HEK293T (cell line): Measurements from ENCODE around the gene LRRIQ3.

ENCODE experiments used
- BHLHE40 ChIP-seq: fragments of 450-650 bp; IDR thresholded peaks from 2 replicates; pipeline ENCODE4 v1.6.1; 2016; ENCODE audit warnings: mild to moderate bottlenecking, moderate library complexity, borderline replicate concordance
- ELF4 ChIP-seq: fragments of 450-650 bp; IDR thresholded peaks from 2 replicates; pipeline ENCODE4 v1.6.1; 2017; ENCODE audit warnings: antibody characterized with exemption
- FOXA1 ChIP-seq: fragments of 450-650 bp; IDR thresholded peaks from 2 replicates; pipeline ENCODE4 v1.6.1; 2016; ENCODE audit warnings: mild to moderate bottlenecking
- FOXK2 ChIP-seq: fragments of 450-650 bp; IDR thresholded peaks from 2 replicates; pipeline ENCODE4 v1.6.1; 2016; ENCODE audit warnings: mild to moderate bottlenecking
- FOXM1 ChIP-seq: fragments of 450-650 bp; IDR thresholded peaks from 2 replicates; pipeline ENCODE4 v1.6.1; 2017; ENCODE audit warnings: mild to moderate bottlenecking, borderline replicate concordance
- HDGF ChIP-seq: fragments of 450-650 bp; IDR thresholded peaks from 2 replicates; pipeline ENCODE4 v1.6.1; 2017; ENCODE audit warnings: antibody characterized with exemption, borderline replicate concordance
- SUZ12 ChIP-seq: fragments of 450-650 bp; IDR thresholded peaks from 2 replicates; pipeline ENCODE4 v1.6.1; 2016; ENCODE audit warnings: mild to moderate bottlenecking
- TARDBP ChIP-seq: fragments of 450-650 bp; IDR thresholded peaks from 2 replicates; pipeline ENCODE4 v1.6.1; 2016
- ZNF384 ChIP-seq: fragments of 450-650 bp; IDR thresholded peaks from 2 replicates; pipeline ENCODE4 v1.6.1; 2016
- TF ChIP-seq, protein P1 (sequence below): fragments of 450-650 bp; IDR thresholded peaks from 2 replicates; pipeline ENCODE4 v1.6.1; 2016

DNA sequence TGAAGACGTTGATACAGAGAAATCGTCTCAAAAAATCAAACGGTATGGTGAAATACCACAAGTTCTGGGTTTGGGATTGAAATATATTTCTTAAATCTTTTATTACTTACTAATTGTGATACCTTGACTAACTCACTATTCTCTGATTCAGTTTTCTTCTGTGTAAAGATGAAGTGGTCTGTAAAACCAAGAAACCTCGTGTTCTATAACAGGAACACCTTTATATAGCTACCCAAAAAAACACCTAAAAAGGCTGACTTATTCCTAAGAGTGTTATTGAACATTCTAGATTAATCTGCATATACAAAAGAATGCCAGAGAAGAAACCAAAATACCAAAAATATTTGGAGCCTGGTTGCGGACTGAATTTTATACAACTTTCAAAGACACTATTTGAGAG lies 721 bp downstream of the LRRIQ3 start:
- no peak for TF ChIP-seq FOXM1
- TF ChIP-seq SUZ12: no peak
- TF ChIP-seq ELF4: no peak
- no peak for TF ChIP-seq FOXA1
- no peak for TF ChIP-seq FOXK2
- no peak for TF ChIP-seq ZNF384
- TF ChIP-seq, protein P1, sequence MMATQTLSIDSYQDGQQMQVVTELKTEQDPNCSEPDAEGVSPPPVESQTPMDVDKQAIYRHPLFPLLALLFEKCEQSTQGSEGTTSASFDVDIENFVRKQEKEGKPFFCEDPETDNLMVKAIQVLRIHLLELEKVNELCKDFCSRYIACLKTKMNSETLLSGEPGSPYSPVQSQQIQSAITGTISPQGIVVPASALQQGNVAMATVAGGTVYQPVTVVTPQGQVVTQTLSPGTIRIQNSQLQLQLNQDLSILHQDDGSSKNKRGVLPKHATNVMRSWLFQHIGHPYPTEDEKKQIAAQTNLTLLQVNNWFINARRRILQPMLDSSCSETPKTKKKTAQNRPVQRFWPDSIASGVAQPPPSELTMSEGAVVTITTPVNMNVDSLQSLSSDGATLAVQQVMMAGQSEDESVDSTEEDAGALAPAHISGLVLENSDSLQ: no peak
- no peak for TF ChIP-seq BHLHE40
- no peak for TF ChIP-seq HDGF
- TF ChIP-seq TARDBP: no peak
